Stimulated activated memory B cell treated with anti-CD40 and anti-IgM and Interleukin-4, amounts not matched to agents 10 μg/mL and 1 μg/mL and 100 μg/mL, for 72 hours (primary cell): ENCODE results near the gene MAGEB1.

Experiments
- ATAC-seq: fragments of 150-1000 bp; cut with Tn5 transposase; 2 replicates; pipeline ENCODE4 v1.10.0; 2021
- H3K27ac Mint-ChIP-seq: one replicate; pipeline ENCODE4 v1.8.0; 2022; ENCODE audit warnings: mild to moderate bottlenecking, mixed read lengths
- H3K27me3 Mint-ChIP-seq: one replicate; pipeline ENCODE4 v1.8.0; 2022; ENCODE audit warnings: mixed read lengths
- H3K36me3 Mint-ChIP-seq: one replicate; pipeline ENCODE4 v1.8.0; 2022; ENCODE audit warnings: mixed read lengths
- H3K4me1 Mint-ChIP-seq: one replicate; pipeline ENCODE4 v1.8.0; 2022; ENCODE audit warnings: mixed read lengths
- H3K4me3 Mint-ChIP-seq: one replicate; pipeline ENCODE4 v1.8.0; 2022; ENCODE audit warnings: mild to moderate bottlenecking, moderate library complexity, mixed read lengths
- H3K9me3 Mint-ChIP-seq: one replicate; pipeline ENCODE4 v1.8.0; 2022; ENCODE audit warnings: mixed read lengths

MAGEB1 gene

GRCh38 chrX:30270639-30271038, 23.7 kb downstream of the MAGEB1 start:
- Mint-ChIP-seq H3K9me3 (no peaks in the 10 kb centered on the region), H3K4me1 (no peaks in the 10 kb centered on the region), H3K27ac (no peak overlapping the region), H3K27me3 (peaks cover 11% of the 10 kb centered on the region), H3K4me3 (no peak overlapping the region), H3K36me3 (no peaks in the 10 kb centered on the region)
- ATAC-seq: peak; percentile 24

- Mint-ChIP-seq H3K36me3 (no peaks in the 10 kb centered on the region), H3K9me3 (no peaks in the 10 kb centered on the region), H3K27ac (no peak overlapping the region), H3K27me3 (no peaks in the 10 kb centered on the region), H3K4me3 (no peak overlapping the region), H3K4me1 (no peaks in the 10 kb centered on the region)
- no peak for ATAC-seq
These were observed 28.6 kb downstream of the MAGEB1 start for GRCh38 chrX:30275498-30275897.

DNA sequence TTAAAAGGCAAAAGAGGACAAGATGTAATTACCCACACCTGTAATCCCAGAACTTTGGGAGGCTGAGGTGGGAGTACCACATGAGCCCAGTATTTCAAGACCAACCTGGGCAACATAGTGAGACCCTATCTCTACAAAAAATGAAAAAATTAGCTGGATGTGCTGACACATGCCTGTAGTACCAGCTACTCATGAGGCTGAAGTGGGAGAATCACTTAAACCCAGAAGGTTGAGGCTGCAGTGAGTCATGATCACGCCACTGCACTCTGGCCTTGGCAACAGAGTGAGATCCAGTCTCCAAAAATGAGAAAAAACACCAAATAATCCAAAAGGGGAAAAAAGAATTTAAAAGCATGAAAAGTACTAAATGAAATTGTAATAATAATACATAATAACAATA, 31.4 kb downstream of the MAGEB1 start:
- H3K9me3 Mint-ChIP-seq: no peaks in the 10 kb centered on the region
- no peak overlapping the region for H3K27ac Mint-ChIP-seq
- no peaks in the 10 kb centered on the region for H3K36me3 Mint-ChIP-seq
- ATAC-seq: no peak
- no peak overlapping the region for H3K4me3 Mint-ChIP-seq
- no peaks in the 10 kb centered on the region for H3K27me3 Mint-ChIP-seq
- H3K4me1 Mint-ChIP-seq: no peaks in the 10 kb centered on the region

- Mint-ChIP-seq H3K27me3 (no peaks in the 10 kb centered on the region), H3K4me1 (no peaks in the 10 kb centered on the region), H3K36me3 (no peaks in the 10 kb centered on the region), H3K4me3 (no peak overlapping the region), H3K27ac (no peak overlapping the region), H3K9me3 (no peaks in the 10 kb centered on the region)
- no peak for ATAC-seq
These were observed 33.5 kb downstream of the MAGEB1 start for GRCh38 chrX:30280428-30280827.

- H3K36me3 Mint-ChIP-seq: no peaks in the 10 kb centered on the region
- no peaks in the 10 kb centered on the region for H3K27me3 Mint-ChIP-seq
- no peak for ATAC-seq
- H3K9me3 Mint-ChIP-seq: no peaks in the 10 kb centered on the region
- H3K4me3 Mint-ChIP-seq: no peak overlapping the region
- H3K27ac Mint-ChIP-seq: no peak overlapping the region
- no peaks in the 10 kb centered on the region for H3K4me1 Mint-ChIP-seq
These were observed 35.6 kb downstream of the MAGEB1 start for GRCh38 chrX:30282527-30282926.

DNA sequence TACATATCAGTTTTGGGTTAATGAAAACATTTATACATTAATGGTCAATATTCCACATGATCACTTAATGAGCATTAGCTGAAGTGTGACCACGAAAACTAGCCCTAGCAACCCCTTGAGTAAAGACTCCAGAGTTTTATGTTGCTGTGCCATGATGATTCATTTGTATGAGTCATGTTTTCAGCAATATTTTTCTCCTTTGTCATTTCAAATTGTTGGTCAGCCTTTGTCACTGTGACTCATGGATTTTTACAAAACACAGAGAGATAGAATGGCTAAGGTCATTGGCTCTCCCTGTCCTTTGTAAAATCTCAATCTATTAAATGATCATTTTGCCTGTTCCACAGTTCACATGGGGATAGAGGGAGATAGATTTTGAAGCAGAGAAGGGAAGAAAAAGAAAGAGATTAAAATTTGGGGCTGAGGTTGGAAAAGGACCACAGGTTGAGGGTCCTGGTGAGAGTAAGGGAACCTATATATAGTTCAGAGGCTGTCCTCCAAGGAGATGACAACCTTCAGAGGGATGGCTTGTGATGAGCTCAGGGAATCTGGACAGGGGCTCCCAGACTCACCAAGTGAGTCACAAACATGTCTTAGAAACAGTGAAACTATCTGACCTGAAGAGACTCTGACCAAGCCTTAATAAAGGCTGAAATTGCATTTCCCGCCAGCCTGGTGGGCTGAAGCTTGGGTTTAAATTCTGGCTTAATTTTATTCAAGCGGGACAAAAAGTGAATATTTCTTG, 36.7 kb downstream of the MAGEB1 start:
- no peaks in the 10 kb centered on the region for H3K4me1 Mint-ChIP-seq
- H3K27ac Mint-ChIP-seq: no peak overlapping the region
- no peaks in the 10 kb centered on the region for H3K9me3 Mint-ChIP-seq
- H3K27me3 Mint-ChIP-seq: no peaks in the 10 kb centered on the region
- no peak overlapping the region for H3K4me3 Mint-ChIP-seq
- no peaks in the 10 kb centered on the region for H3K36me3 Mint-ChIP-seq
- ATAC-seq: no peak

- H3K36me3 Mint-ChIP-seq: no peaks in the 10 kb centered on the region
- H3K27me3 Mint-ChIP-seq: peaks cover 18% of the 10 kb centered on the region
- no peak overlapping the region for H3K4me3 Mint-ChIP-seq
- peaks cover 2% of the 10 kb centered on the region for H3K9me3 Mint-ChIP-seq
- H3K27ac Mint-ChIP-seq: no peak overlapping the region
- H3K4me1 Mint-ChIP-seq: no peaks in the 10 kb centered on the region
- ATAC-seq: no peak
These were observed 49.7 kb downstream of the MAGEB1 start for GRCh38 chrX:30296408-30297254.

DNA sequence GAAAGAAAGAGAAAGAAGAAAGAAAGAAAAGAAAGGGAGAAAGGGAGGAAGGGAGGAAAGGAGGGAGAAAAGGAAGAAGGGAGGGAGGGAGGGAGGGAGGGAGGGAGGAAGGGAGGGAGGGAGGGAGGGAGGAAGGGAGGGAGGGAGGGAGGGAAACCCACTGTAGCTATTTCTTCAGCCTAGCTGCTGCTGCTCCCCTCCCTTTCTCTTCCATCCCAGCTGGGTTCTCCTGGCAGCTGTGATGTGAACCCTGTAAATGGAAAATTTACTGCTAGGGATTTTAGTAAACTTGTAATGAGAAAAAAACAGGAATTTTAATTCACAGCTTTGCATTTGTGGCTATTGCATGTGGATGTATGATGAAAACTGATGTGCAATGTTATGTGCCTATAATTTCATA, 54.3 kb downstream of the MAGEB1 start:
- Mint-ChIP-seq H3K9me3 (no peaks in the 10 kb centered on the region), H3K4me1 (no peaks in the 10 kb centered on the region), H3K4me3 (no peak overlapping the region), H3K27ac (no peak overlapping the region), H3K36me3 (no peaks in the 10 kb centered on the region), H3K27me3 (peaks cover 14% of the 10 kb centered on the region)
- no peak for ATAC-seq
